Measurements from ENCODE around the gene BCL2L11.

BCL2L11 gene

DNA sequence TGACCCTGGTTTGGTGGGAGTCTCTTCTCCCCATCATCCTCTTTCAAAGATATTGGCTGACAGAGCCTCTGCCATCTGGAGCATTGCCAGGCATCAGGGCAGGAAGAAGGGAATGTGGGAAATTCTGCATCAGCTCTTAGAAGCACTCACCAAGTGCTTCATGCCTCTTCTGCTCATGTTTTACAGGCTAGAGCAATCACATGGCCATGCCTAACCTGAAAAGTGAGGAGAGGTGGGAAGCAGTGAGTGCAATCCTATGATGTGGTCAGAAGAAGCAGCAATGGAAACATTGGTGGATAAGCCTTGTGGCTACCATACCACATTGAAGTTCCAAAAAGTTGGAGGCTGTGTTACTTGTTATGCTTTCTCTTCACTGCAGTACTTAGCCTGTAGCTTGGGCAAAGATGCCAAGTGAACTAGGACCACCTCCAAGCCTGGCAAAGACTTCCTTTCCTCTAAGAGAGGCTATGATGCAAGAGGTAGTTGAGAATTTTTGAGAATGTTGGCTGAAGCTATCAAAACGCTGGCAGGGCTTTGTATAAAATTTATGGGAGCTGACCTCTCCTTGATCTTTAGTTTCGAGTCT lies 64.1 kb downstream of the BCL2L11 start:
- TF ChIP-seq, protein P1, sequence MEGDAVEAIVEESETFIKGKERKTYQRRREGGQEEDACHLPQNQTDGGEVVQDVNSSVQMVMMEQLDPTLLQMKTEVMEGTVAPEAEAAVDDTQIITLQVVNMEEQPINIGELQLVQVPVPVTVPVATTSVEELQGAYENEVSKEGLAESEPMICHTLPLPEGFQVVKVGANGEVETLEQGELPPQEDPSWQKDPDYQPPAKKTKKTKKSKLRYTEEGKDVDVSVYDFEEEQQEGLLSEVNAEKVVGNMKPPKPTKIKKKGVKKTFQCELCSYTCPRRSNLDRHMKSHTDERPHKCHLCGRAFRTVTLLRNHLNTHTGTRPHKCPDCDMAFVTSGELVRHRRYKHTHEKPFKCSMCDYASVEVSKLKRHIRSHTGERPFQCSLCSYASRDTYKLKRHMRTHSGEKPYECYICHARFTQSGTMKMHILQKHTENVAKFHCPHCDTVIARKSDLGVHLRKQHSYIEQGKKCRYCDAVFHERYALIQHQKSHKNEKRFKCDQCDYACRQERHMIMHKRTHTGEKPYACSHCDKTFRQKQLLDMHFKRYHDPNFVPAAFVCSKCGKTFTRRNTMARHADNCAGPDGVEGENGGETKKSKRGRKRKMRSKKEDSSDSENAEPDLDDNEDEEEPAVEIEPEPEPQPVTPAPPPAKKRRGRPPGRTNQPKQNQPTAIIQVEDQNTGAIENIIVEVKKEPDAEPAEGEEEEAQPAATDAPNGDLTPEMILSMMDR (IDR thresholded peaks at IDR 0.05; ENCODE audit: insufficient read depth, low read depth, low read length, missing control alignments) = no peak
- no peak overlapping the region for H3K4me3 ChIP-seq (ENCODE audit: low read length)
- no peak for DNase-seq (ENCODE audit: low read depth)

DNA sequence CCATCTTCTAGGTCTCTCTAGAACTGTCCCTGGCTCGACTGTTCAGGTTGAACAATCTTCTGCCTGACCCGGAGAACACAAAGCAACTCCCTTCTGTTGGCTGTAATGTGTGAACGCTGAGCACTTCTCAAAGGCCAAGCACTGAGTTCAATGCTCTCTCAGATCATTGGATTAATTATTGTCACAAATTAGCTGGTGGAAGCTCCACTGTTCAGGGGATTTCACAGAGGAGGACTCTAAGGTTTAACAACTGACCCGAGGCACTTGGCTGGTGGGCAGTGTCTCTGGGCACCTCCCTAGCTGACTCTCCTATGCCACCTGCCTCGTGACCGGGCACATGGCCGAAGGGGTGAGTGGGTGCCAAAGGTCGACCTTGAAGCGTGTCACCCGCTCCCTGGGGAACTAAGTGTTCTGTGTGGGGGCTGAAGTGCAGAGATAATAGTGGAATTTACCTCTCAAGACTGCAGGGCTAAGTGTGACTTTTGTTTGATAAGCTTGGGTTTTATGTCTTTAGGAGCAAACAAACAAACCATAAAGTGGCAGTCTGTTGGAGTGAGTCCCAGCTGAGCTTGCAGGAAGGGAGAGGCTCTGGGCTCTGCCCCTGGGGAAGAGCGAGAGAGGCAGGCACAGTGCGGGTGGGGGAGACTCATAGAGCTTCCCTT lies 64.8 kb downstream of the BCL2L11 start:
- no peak overlapping the region for H3K4me3 ChIP-seq (ENCODE audit: low read length)
- TF ChIP-seq, protein P1 (IDR thresholded peaks at IDR 0.05; ENCODE audit: insufficient read depth, low read depth, low read length, missing control alignments) = no peak
- DNase-seq (ENCODE audit: low read depth) = no peak

DNA sequence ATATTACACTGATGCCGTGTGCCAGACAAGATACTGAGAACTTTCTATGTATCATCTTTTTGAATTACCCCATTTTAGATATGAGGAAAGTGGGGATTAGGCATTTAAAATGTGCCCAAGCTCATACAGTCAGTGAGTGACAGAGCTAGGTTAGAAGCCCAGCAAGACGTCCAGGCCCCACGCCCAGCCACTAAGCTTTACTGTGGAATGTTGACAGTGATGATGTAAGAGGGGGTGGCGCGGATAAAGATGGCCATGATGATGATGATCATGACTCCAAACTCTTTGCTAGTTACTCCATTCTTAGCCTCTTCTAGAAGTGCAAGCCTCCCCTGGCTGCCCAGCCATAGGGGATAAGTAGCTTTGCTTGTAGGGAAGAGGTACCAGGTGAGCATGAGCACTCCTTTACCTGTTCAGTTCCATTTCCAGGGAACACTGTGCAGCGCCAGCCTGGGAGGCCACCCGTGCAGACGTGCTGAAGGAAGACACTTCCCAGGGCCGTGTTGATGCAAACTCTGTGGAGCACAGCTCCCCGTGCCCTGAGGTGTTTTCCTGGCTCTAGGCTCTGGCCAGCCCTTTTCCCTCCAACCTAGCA lies 65.5 kb downstream of the BCL2L11 start:
- TF ChIP-seq, protein P1 (IDR thresholded peaks at IDR 0.05; ENCODE audit: insufficient read depth, low read depth, low read length, missing control alignments) = no peak
- H3K4me3 ChIP-seq (ENCODE audit: low read length) = no peak overlapping the region
- no peak for DNase-seq (ENCODE audit: low read depth)

DNA sequence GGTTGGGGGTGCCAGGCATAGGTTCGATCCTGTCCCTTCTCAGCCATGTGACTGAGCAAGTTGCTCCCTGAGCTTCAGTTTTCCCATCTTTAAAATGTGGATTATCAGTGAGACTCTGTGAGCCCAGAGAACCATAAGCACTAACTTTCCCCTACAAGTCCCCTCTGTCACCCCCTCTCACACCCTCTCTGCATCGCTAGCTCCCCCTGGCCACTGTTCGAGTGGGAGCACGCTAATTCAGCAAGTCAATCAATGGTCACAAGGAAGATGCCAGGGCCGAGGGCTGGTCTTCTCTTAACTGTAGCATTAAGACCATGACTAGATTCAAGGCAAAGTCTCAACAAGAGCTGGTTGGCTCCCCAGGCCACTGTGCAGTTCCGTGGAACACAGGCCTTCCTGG lies 66.2 kb downstream of the BCL2L11 start:
- H3K4me3 ChIP-seq (ENCODE audit: low read length) = no peak overlapping the region
- no peak for DNase-seq (ENCODE audit: low read depth)
- TF ChIP-seq, protein P1 (IDR thresholded peaks at IDR 0.05; ENCODE audit: insufficient read depth, low read depth, low read length, missing control alignments) = no peak

DNA sequence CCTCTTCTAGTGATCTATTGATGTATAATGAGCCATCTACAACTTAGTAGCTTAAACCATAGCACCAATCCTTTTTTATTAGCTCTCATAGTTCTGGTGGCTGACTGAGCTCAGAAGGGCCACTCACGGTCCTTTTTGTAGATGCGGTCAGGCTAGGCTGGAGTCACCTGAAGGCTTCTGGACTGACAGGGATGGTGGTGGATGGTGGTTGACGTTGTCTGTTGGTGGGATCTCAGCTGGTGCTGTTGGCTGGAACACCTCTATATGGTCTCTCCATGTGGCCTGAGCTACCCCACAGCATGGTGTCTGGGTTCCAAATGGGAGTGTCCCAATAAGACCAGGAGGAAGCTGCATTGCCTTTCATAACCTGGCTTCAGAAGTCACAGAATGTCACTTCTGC lies 68.0 kb downstream of the BCL2L11 start:
- TF ChIP-seq, protein P1 (IDR thresholded peaks at IDR 0.05; ENCODE audit: insufficient read depth, low read depth, low read length, missing control alignments) = no peak
- DNase-seq (ENCODE audit: low read depth) = no peak
- no peak overlapping the region for H3K4me3 ChIP-seq (ENCODE audit: low read length)

DNA sequence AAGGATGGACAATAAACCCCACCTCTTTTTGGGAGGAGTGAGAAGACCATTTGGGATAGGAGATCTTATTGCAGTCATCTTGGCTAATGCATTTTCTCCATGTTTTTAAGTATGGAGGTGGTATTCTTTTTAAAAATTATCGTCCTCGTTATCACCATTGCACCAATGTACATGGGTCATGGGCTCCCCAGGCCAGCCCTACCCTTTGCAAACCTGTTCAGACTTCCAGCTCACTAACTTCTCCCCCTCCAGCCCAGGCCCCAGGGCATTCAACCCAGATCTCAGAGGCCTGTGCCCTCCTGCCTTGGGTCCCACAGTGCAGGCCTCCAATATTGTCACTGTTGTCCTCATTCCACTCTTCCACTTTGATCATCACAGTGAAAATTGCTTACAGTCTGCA lies 68.4 kb downstream of the BCL2L11 start:
- TF ChIP-seq, protein P1 (IDR thresholded peaks at IDR 0.05; ENCODE audit: insufficient read depth, low read depth, low read length, missing control alignments) = no peak
- no peak overlapping the region for H3K4me3 ChIP-seq (ENCODE audit: low read length)

More for the DNA sequence above, 68.4 kb downstream of the BCL2L11 start:
- DNase-seq (ENCODE audit: low read depth) = no peak
